ENCODE data around the gene MUC5B.

DNA sequence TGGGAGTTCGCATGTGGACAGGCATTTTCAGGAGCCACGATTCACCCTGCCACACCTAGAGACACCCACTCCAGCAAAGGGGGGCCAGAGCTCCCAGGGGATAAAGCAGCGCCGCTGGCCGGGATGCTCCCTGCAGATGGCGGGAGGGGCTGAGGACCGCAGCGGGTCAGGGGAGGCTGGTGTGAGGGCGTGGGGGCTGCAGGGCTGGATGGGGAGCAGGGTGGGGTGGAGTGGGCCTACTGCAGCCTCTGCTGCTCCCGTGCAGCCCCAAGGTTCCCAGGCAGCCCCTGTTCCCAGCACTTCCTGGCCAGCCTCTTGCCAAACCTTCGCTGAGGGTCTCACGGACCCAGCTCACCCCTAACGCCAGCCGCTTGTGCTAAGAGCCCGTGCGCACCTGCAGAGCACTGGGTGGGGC is 13.0 kb downstream of the MUC5B start:
- TF ChIP-seq, protein P1, sequence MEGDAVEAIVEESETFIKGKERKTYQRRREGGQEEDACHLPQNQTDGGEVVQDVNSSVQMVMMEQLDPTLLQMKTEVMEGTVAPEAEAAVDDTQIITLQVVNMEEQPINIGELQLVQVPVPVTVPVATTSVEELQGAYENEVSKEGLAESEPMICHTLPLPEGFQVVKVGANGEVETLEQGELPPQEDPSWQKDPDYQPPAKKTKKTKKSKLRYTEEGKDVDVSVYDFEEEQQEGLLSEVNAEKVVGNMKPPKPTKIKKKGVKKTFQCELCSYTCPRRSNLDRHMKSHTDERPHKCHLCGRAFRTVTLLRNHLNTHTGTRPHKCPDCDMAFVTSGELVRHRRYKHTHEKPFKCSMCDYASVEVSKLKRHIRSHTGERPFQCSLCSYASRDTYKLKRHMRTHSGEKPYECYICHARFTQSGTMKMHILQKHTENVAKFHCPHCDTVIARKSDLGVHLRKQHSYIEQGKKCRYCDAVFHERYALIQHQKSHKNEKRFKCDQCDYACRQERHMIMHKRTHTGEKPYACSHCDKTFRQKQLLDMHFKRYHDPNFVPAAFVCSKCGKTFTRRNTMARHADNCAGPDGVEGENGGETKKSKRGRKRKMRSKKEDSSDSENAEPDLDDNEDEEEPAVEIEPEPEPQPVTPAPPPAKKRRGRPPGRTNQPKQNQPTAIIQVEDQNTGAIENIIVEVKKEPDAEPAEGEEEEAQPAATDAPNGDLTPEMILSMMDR (IDR thresholded peaks at IDR 0.05), result no peak
- no peak for TF ChIP-seq POLR2A (IDR thresholded peaks at IDR 0.05)
